SK-N-MC (cell line): Measurements from ENCODE around the gene PRKD1.
"Not testable (repeated sequence)": the region's sequence is repeated elsewhere in the genome, so short reads cannot be mapped to it uniquely, and the experiment has no call there.

ENCODE experiments used
- DNase-seq: peaks from one replicate; pipeline ENCODE4 v3.0.0-alpha.2; 2011; ENCODE audit warnings: low read depth, low spot score
- H3K27ac ChIP-seq: fragments of 200-600 bp; sonication (generic); 2 replicates; pipeline ENCODE4 v1.5.1; 2016; ENCODE audit warnings: mixed run types
- H3K36me3 ChIP-seq: fragments of 200-600 bp; sonication (generic); 2 replicates; pipeline ENCODE4 v1.6.1; 2017; ENCODE audit warnings: antibody characterized with exemption, low read length, mixed read lengths; ENCODE audit not compliant: insufficient read depth
- H3K4me3 ChIP-seq: fragments of 200-600 bp; sonication (generic); 2 replicates; pipeline ENCODE4 v1.5.1; 2016
- H3K9ac ChIP-seq: fragments of 200-600 bp; sonication (generic); 2 replicates; pipeline ENCODE4 v1.8.0; 2017; ENCODE audit warnings: mixed run types, mixed read lengths; ENCODE audit not compliant: insufficient read length
- H3K9me3 ChIP-seq: fragments of 200-600 bp; sonication (generic); 2 replicates; pipeline ENCODE4 v1.6.1; 2017; ENCODE audit warnings: low read depth, mild to moderate bottlenecking, antibody characterized with exemption, low read length, moderate library complexity, mixed read lengths
- EZH2 ChIP-seq: fragments of 200-600 bp; sonication (generic); IDR thresholded peaks from one replicate; pipeline ENCODE4 v1.6.1; 2017; ENCODE audit warnings: antibody characterized with exemption
- FOXP2 ChIP-seq: optimal IDR thresholded peaks from 2 replicates; pipeline ENCODE3; 2011; ENCODE audit warnings: mild to moderate bottlenecking, moderate library complexity; ENCODE audit not compliant: insufficient read depth; ENCODE audit errors: extremely low read length, control extremely low read depth
- POLR2AphosphoS5 ChIP-seq: IDR thresholded peaks from 2 replicates; pipeline ENCODE4 v1.6.1; 2012; ENCODE audit warnings: mild to moderate bottlenecking, low read depth, low read length, borderline replicate concordance

Gene PRKD1

GRCh38 chr14:29722831-29723230 is 204.8 kb downstream of the PRKD1 start:
- Histone ChIP-seq H3K27ac (no peak overlapping the region), H3K4me3 (no peak overlapping the region), H3K36me3 (no peaks in the 10 kb centered on the region), H3K9ac (no peak overlapping the region), H3K9me3 (no peaks in the 10 kb centered on the region)
- DNase-seq, result no peak
- TF ChIP-seq FOXP2, result no peak
- no peak for TF ChIP-seq POLR2AphosphoS5
- no peak for TF ChIP-seq EZH2

- Histone ChIP-seq H3K36me3 (no peaks in the 10 kb centered on the region), H3K27ac (no peak overlapping the region), H3K9ac (no peak overlapping the region), H3K9me3 (no peaks in the 10 kb centered on the region), H3K4me3 (no peak overlapping the region)
- no peak for DNase-seq
- TF ChIP-seq POLR2AphosphoS5, result no peak
- TF ChIP-seq EZH2, result no peak
Observed at GRCh38 chr14:29721586-29721985, 206.1 kb downstream of the PRKD1 start.

GRCh38 chr14:29717901-29718300 is 209.7 kb downstream of the PRKD1 start:
- TF ChIP-seq EZH2 (no peak), POLR2AphosphoS5 (no peak), FOXP2 (no peak)
- no peak for DNase-seq
- Histone ChIP-seq H3K27ac (no peak overlapping the region), H3K36me3 (no peaks in the 10 kb centered on the region), H3K4me3 (no peak overlapping the region), H3K9me3 (no peaks in the 10 kb centered on the region), H3K9ac (no peak overlapping the region)

GRCh38 chr14:29716150-29716549 is 211.5 kb downstream of the PRKD1 start:
- Histone ChIP-seq H3K27ac (peak overlapping the region; percentile 82), H3K9ac (no peak overlapping the region), H3K4me3 (peak overlapping the region; percentile 41), H3K9me3 (no peaks in the 10 kb centered on the region), H3K36me3 (no peaks in the 10 kb centered on the region; the same call in 1 of the 2 replicates)
- peak; percentile 60 for DNase-seq
- no peak for TF ChIP-seq POLR2AphosphoS5
- no peak for TF ChIP-seq EZH2
- no peak for TF ChIP-seq FOXP2

GRCh38 chr14:29712601-29713000 is 215.0 kb downstream of the PRKD1 start:
- Histone ChIP-seq H3K36me3 (no peaks in the 10 kb centered on the region; the same call in 1 of the 2 replicates), H3K27ac (no peak overlapping the region), H3K9ac (no peak overlapping the region), H3K9me3 (no peaks in the 10 kb centered on the region), H3K4me3 (no peak overlapping the region)
- no peak for DNase-seq
- TF ChIP-seq POLR2AphosphoS5 (no peak), FOXP2 (no peak), EZH2 (no peak)

- no peak overlapping the region for H3K9ac ChIP-seq
- no peak for DNase-seq
- TF ChIP-seq FOXP2 (no peak), POLR2AphosphoS5 (no peak), EZH2 (no peak)
Observed at GRCh38 chr14:29710015-29710414, 217.6 kb downstream of the PRKD1 start.

GRCh38 chr14:29709490-29709889 is 218.2 kb downstream of the PRKD1 start:
- H3K27ac ChIP-seq, result peak overlapping the region; percentile 67; the same call in 1 of the 2 replicates
- no peaks in the 10 kb centered on the region for H3K9me3 ChIP-seq
- peaks cover 2% of the 10 kb centered on the region; the same call in 1 of the 2 replicates for H3K36me3 ChIP-seq
- DNase-seq, result no peak
- H3K9ac ChIP-seq, result no peak overlapping the region
- H3K4me3 ChIP-seq, result no peak overlapping the region
- TF ChIP-seq FOXP2 (no peak), EZH2 (no peak), POLR2AphosphoS5 (no peak)

More at GRCh38 chr14:29710015-29710414, 217.6 kb downstream of the PRKD1 start:
- no peak overlapping the region for H3K4me3 ChIP-seq
- peak overlapping the region; percentile 67; the same call in 1 of the 2 replicates for H3K27ac ChIP-seq
- H3K36me3 ChIP-seq, result peaks cover 2% of the 10 kb centered on the region; the same call in 1 of the 2 replicates
- no peaks in the 10 kb centered on the region for H3K9me3 ChIP-seq

GRCh38 chr14:29706700-29707099 is 220.9 kb downstream of the PRKD1 start:
- no peaks in the 10 kb centered on the region for H3K9me3 ChIP-seq
- no peak overlapping the region for H3K27ac ChIP-seq
- H3K36me3 ChIP-seq, result 0 out of 2 replicates have a peak, but pooled peaks cover 2% of the 10 kb centered on the region
- no peak overlapping the region for H3K9ac ChIP-seq
- TF ChIP-seq POLR2AphosphoS5, result no peak
- TF ChIP-seq EZH2, result no peak
- TF ChIP-seq FOXP2, result no peak
- no peak for DNase-seq
- no peak overlapping the region for H3K4me3 ChIP-seq

- Histone ChIP-seq H3K27ac (no peak overlapping the region), H3K9ac (no peak overlapping the region), H3K4me3 (no peak overlapping the region), H3K36me3 (0 out of 2 replicates have a peak, but pooled peaks cover 2% of the 10 kb centered on the region), H3K9me3 (no peaks in the 10 kb centered on the region)
- DNase-seq, result no peak
- TF ChIP-seq EZH2 (no peak), FOXP2 (no peak), POLR2AphosphoS5 (no peak)
Observed at GRCh38 chr14:29705801-29706200, 221.8 kb downstream of the PRKD1 start.

GRCh38 chr14:29689597-29689996 is 238.1 kb downstream of the PRKD1 start:
- not testable (repeated sequence) for H3K9me3 ChIP-seq, DNase-seq, H3K9ac ChIP-seq, H3K27ac ChIP-seq, H3K4me3 ChIP-seq, H3K36me3 ChIP-seq
